Fibroblast of villous mesenchyme (primary cell): Measurements from ENCODE around the gene RGS6. TPM values are rescaled to one million over a fixed set of nuclear protein-coding genes. Genes with fewer than 3 reads are reported as not detected.

Experiments
- DNase-seq: peaks from one replicate; pipeline ENCODE4 v3.0.0-alpha.2; 2010; ENCODE audit warnings: low read depth
- H3K4me3 ChIP-seq: 2 replicates; pipeline ENCODE4 v1.5.1; 2011; ENCODE audit warnings: low read depth, mild to moderate bottlenecking, low read length
- CTCF ChIP-seq: IDR thresholded peaks from 2 replicates; pipeline ENCODE4 v1.5.1; 2012; ENCODE audit warnings: low read depth, mild to moderate bottlenecking, low read length; ENCODE audit not compliant: insufficient read depth
- total RNA-seq: library from RNA; depleted of rRNA; stranded (reverse); fragments of >200 nt; gene quantifications from 2 replicates; pipeline ENCODE4 v1.2.3, GENCODE V29; 2012

The RGS6 gene
- total RNA-seq, 1 donor: not detected

GRCh38 chr14:71994416-71994815 lies 62.2 kb downstream of the RGS6 start:
- TF ChIP-seq CTCF: no peak
- no peak for DNase-seq
- H3K4me3 ChIP-seq: no peak overlapping the region

- no peak for DNase-seq
- H3K4me3 ChIP-seq: no peak overlapping the region
- no peak for TF ChIP-seq CTCF
Measured at GRCh38 chr14:71995741-71996140, 63.5 kb downstream of the RGS6 start.

- no peak for TF ChIP-seq CTCF
Measured at GRCh38 chr14:71996610-71997009, 64.4 kb downstream of the RGS6 start.

GRCh38 chr14:72000907-72001306 lies 68.7 kb downstream of the RGS6 start:
- H3K4me3 ChIP-seq: no peak overlapping the region
- no peak for TF ChIP-seq CTCF
- no peak for DNase-seq

More at GRCh38 chr14:71996610-71997009, 64.4 kb downstream of the RGS6 start:
- H3K4me3 ChIP-seq: no peak overlapping the region
- DNase-seq: no peak

GRCh38 chr14:72002731-72003130 lies 70.5 kb downstream of the RGS6 start:
- TF ChIP-seq CTCF: no peak
- no peak overlapping the region for H3K4me3 ChIP-seq
- no peak for DNase-seq

- no peak for TF ChIP-seq CTCF
- no peak for DNase-seq
Measured at GRCh38 chr14:72008666-72009065, 76.4 kb downstream of the RGS6 start.

GRCh38 chr14:72010474-72010873 lies 78.2 kb downstream of the RGS6 start:
- no peak overlapping the region for H3K4me3 ChIP-seq
- TF ChIP-seq CTCF: no peak
- no peak for DNase-seq

More at GRCh38 chr14:72008666-72009065, 76.4 kb downstream of the RGS6 start:
- no peak overlapping the region for H3K4me3 ChIP-seq
